Activated T-cell treated with anti-CD3 and anti-CD28 coated beads, Interleukin-2, amount 50 U/mL, for 72 hours (primary cell): ENCODE results near the gene FXYD5. TPM values are rescaled to one million over a fixed set of nuclear protein-coding genes. Genes with fewer than 3 reads are reported as not detected.
"Not testable (repeated sequence)": the region's sequence is repeated elsewhere in the genome, so short reads cannot be mapped to it uniquely, and the experiment has no call there.

Experiments used
- ATAC-seq, 2 donors: fragments of 150-1000 bp; cut with Tn5 transposase; replicated peaks in 1 of 2; 2 replicates each; pipeline ENCODE4 v1.10.0; 2021; ENCODE audit warnings: moderate library complexity in 2 of 2, mild to moderate bottlenecking in 1 of 2
- DNase-seq, 2 donors: peaks; one replicate each; pipeline ENCODE4 v3.0.0; 2021 to 2022; ENCODE audit warnings: mixed read lengths in 1 of 2
- H3K27ac Mint-ChIP-seq: one replicate; pipeline ENCODE4 v1.8.0; 2022; ENCODE audit warnings: mild to moderate bottlenecking, moderate library complexity, mixed read lengths
- H3K27me3 Mint-ChIP-seq: one replicate; pipeline ENCODE4 v1.8.0; 2022; ENCODE audit warnings: low read depth, mixed read lengths
- H3K36me3 Mint-ChIP-seq, 2 donors: one replicate each; pipeline ENCODE4 v1.8.0; 2022; ENCODE audit warnings: mixed read lengths in 2 of 2, mild to moderate bottlenecking in 1 of 2; ENCODE audit not compliant: insufficient read depth in 2 of 2
- H3K4me1 Mint-ChIP-seq: one replicate; pipeline ENCODE4 v1.8.0; 2022; ENCODE audit warnings: low read depth, mixed read lengths
- H3K4me3 Mint-ChIP-seq, 2 donors: one replicate each; pipeline ENCODE4 v1.8.0; 2022; ENCODE audit warnings: mild to moderate bottlenecking in 2 of 2, mixed read lengths in 2 of 2, moderate library complexity in 2 of 2
- H3K9me3 Mint-ChIP-seq, 2 donors: one replicate each; pipeline ENCODE4 v1.8.0; 2022; ENCODE audit warnings: mixed read lengths in 2 of 2
- total RNA-seq, 2 donors: library from RNA; stranded (reverse); gene quantifications; one replicate each; pipeline ENCODE4 v1.2.3, GENCODE V29; 2022

Gene FXYD5
- total RNA-seq, 2 donors from 2014 or later: 331 to 342 TPM

DNA sequence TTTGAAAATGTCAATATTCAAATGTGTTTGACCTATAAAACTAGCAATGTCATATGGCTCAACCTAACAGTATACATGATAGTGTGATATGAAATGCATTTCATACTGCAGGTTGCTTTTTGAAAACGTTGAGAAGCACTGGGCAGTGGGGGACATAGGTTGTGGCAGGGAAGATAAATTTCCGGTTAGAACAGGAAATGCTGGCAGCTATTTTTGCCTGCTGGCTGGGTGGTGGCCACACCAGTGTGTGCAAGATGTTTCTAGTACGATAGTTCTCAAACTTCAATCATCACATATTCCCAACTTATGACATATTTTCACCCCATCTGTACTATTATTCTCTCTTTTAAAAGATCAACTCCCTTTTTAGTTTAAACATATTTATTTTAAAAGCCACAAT lies 17.2 kb downstream of the FXYD5 start:
- peaks cover 12 to 24% of the 10 kb centered on the region in 2 donors for H3K36me3 Mint-ChIP-seq
- peak overlapping the region; percentile 70 for H3K27ac Mint-ChIP-seq
- peaks cover 0 to 3% of the 10 kb centered on the region in 2 donors for H3K9me3 Mint-ChIP-seq
- H3K27me3 Mint-ChIP-seq: no peaks in the 10 kb centered on the region
- DNase-seq: no peak
- peaks cover 29% of the 10 kb centered on the region for H3K4me1 Mint-ChIP-seq
- H3K4me3 Mint-ChIP-seq: no peak overlapping the region
- no peak for ATAC-seq

- H3K36me3 Mint-ChIP-seq: peaks cover 4 to 18% of the 10 kb centered on the region in 2 donors
- no peaks in the 10 kb centered on the region for H3K27me3 Mint-ChIP-seq
- DNase-seq (no peak), ATAC-seq (no peak)
- peaks cover 6 to 7% of the 10 kb centered on the region in 2 donors for H3K9me3 Mint-ChIP-seq
- H3K27ac Mint-ChIP-seq: peak overlapping the region; percentile 62
- no peak overlapping the region for H3K4me3 Mint-ChIP-seq
- peaks cover 25% of the 10 kb centered on the region for H3K4me1 Mint-ChIP-seq
These were observed 19.7 kb downstream of the FXYD5 start for GRCh38 chr19:35174226-35174625.

DNA sequence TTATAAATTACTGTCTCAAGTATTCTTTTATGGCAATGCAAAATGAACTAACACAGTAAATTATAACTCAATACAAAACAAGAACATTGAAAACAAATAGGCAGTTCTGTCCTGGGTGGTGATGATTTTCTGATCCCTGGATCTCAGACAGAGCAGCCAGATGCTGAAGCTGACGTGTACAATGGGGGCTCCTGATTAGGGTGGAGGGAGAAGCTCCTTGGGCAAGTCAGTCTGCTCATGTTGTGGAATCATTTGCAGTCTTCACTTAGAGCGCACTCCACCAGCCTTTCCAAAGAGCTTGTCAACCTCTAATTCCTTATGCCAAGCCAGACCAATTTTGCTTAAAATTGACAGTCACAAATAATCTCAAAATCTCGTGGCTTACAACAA lies 21.6 kb downstream of the FXYD5 start:
- Mint-ChIP-seq H3K36me3 (peaks cover 1 to 12% of the 10 kb centered on the region in 2 donors), H3K9me3 (peaks cover 6 to 7% of the 10 kb centered on the region in 2 donors), H3K27ac (no peak overlapping the region), H3K4me3 (no peak overlapping the region), H3K4me1 (peaks cover 32% of the 10 kb centered on the region), H3K27me3 (no peaks in the 10 kb centered on the region)
- ATAC-seq (peak in 1 of 2 donors; percentile 15), DNase-seq (no peak)

- peaks cover 32% of the 10 kb centered on the region for H3K4me1 Mint-ChIP-seq
- ATAC-seq: no peak
- peaks cover 6 to 7% of the 10 kb centered on the region in 2 donors for H3K9me3 Mint-ChIP-seq
- DNase-seq: no peak
- H3K4me3 Mint-ChIP-seq: no peak overlapping the region
- no peaks in the 10 kb centered on the region for H3K27me3 Mint-ChIP-seq
- H3K27ac Mint-ChIP-seq: no peak overlapping the region
- H3K36me3 Mint-ChIP-seq: peaks cover 0 to 10% of the 10 kb centered on the region in 2 donors
These were observed 23.1 kb downstream of the FXYD5 start for GRCh38 chr19:35177377-35178274.

DNA sequence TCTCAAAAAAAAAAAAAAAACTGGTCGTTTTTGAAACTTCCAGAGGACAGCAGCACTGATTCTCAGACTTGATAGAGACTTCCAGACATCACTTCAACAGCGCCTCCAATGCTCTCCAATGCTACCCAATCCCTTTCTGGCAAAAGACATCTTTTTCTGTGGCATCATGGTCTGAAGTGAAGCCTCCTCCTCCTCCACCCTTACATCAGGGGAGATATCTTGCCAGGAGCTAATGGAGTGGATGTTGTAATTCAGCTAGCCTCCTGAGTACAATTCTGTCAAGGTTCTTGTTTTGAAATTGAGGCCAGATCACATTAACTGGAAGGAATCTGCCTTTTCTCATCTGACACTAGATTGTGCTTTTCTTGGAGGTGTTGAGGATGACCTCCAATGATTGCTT lies 24.2 kb downstream of the FXYD5 start:
- no peak overlapping the region for H3K27ac Mint-ChIP-seq
- peaks cover 32% of the 10 kb centered on the region for H3K4me1 Mint-ChIP-seq
- no peaks in the 10 kb centered on the region for H3K27me3 Mint-ChIP-seq
- H3K9me3 Mint-ChIP-seq: peaks cover 6 to 7% of the 10 kb centered on the region in 2 donors
- ATAC-seq (no peak), DNase-seq (no peak)
- H3K4me3 Mint-ChIP-seq: no peak overlapping the region
- H3K36me3 Mint-ChIP-seq: peaks cover 0 to 10% of the 10 kb centered on the region in 2 donors

DNA sequence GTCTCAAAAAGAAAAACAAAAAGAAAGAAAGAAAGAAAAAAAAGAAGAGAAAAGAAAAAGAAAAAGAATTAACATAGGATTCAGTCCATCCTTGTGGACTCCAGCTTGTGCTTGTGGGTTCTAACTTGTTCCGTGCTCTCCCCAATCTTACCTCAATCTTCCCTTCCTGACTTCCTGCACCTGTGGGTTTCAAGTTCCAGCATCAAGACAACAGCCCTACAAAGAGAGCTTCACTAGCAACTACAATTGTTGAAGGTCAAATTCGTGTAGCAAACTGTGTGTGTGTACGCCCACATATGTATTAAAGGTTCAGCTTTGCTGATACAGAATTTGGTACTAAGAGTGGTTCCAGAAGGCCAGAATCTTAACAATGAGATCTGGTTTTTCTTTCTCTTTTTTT lies 25.3 kb downstream of the FXYD5 start:
- ATAC-seq: no peak
- H3K27ac Mint-ChIP-seq: no peak overlapping the region
- no peak for DNase-seq
- peaks cover 0 to 8% of the 10 kb centered on the region in 2 donors for H3K36me3 Mint-ChIP-seq
- H3K4me1 Mint-ChIP-seq: peaks cover 32% of the 10 kb centered on the region
- H3K27me3 Mint-ChIP-seq: no peaks in the 10 kb centered on the region
- H3K4me3 Mint-ChIP-seq: no peak overlapping the region
- H3K9me3 Mint-ChIP-seq: peaks cover 6 to 7% of the 10 kb centered on the region in 2 donors

DNA sequence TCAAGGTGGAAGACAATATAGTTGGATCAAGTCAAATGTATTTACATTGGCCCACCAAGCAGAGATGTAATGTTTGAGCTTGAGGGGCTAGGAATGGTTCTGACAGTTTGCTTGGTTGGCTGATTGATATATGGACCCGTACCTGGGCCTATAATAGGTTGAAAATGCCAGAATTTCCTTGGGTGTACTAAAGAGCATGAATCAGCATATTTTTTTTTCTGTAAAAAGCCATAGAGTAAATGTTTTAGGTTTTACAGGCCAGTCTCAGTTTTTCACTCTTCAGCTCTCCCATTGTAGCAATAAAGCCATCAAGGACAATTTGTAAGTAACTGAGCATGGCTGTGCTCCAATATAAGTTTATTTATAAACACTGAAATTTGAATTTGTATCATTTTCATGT lies 26.9 kb downstream of the FXYD5 start:
- Mint-ChIP-seq H3K4me1 (peaks cover 34% of the 10 kb centered on the region), H3K27me3 (no peaks in the 10 kb centered on the region), H3K9me3 (peaks cover 6 to 7% of the 10 kb centered on the region in 2 donors), H3K27ac (no peak overlapping the region), H3K36me3 (peaks cover 0 to 8% of the 10 kb centered on the region in 2 donors), H3K4me3 (no peak overlapping the region)
- DNase-seq (no peak), ATAC-seq (no peak)

DNA sequence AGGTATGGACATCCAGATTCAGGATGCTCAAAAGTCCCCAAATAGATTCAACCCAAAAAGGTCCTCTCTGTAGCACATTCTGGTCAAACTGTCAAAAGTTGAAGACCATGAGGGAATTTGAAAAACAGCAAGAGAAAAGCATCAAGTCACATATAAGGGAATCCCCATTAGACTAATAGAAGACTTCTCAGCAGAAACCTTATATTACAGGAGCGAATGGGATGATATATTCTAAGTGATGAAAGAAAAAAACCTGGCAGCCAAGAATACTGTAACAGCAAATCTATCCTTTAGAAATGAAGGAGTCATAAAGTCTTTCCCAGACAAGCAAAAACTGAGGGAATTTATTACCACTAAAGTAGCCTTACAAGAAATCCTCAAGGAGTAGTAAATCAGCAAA lies 29.7 kb downstream of the FXYD5 start:
- peaks cover 19% of the 10 kb centered on the region for H3K4me1 Mint-ChIP-seq
- no peaks in the 10 kb centered on the region for H3K27me3 Mint-ChIP-seq
- no peaks in the 10 kb centered on the region for H3K9me3 Mint-ChIP-seq
- H3K4me3 Mint-ChIP-seq: no peak overlapping the region
- H3K27ac Mint-ChIP-seq: no peak overlapping the region
- DNase-seq (no peak), ATAC-seq (no peak)
- H3K36me3 Mint-ChIP-seq: no peaks in the 10 kb centered on the region

DNA sequence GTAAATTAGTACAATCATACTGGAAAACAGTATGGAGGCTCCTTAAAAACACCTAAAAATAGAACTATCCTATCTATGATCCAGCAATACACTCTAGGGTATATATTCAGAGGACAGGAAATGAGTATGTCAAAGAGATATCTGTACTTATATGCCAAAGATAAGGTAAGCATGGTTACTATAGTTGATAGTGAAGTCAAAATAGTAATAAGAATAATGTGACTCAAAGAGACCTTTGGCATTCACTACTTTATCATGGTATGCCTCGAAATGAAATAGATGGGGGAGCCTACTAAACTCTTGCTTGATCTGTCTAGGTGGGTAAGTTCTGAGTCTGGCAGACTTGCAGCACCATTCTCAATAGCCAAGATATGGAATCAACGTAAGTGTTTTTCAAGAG lies 30.3 kb downstream of the FXYD5 start:
- H3K27ac Mint-ChIP-seq: no peak overlapping the region
- no peaks in the 10 kb centered on the region for H3K36me3 Mint-ChIP-seq
- ATAC-seq (peak; percentile 72 to 76), DNase-seq (no peak)
- peaks cover 0 to 2% of the 10 kb centered on the region in 2 donors for H3K9me3 Mint-ChIP-seq
- H3K27me3 Mint-ChIP-seq: no peaks in the 10 kb centered on the region
- peaks cover 13% of the 10 kb centered on the region for H3K4me1 Mint-ChIP-seq
- no peak overlapping the region for H3K4me3 Mint-ChIP-seq

DNA sequence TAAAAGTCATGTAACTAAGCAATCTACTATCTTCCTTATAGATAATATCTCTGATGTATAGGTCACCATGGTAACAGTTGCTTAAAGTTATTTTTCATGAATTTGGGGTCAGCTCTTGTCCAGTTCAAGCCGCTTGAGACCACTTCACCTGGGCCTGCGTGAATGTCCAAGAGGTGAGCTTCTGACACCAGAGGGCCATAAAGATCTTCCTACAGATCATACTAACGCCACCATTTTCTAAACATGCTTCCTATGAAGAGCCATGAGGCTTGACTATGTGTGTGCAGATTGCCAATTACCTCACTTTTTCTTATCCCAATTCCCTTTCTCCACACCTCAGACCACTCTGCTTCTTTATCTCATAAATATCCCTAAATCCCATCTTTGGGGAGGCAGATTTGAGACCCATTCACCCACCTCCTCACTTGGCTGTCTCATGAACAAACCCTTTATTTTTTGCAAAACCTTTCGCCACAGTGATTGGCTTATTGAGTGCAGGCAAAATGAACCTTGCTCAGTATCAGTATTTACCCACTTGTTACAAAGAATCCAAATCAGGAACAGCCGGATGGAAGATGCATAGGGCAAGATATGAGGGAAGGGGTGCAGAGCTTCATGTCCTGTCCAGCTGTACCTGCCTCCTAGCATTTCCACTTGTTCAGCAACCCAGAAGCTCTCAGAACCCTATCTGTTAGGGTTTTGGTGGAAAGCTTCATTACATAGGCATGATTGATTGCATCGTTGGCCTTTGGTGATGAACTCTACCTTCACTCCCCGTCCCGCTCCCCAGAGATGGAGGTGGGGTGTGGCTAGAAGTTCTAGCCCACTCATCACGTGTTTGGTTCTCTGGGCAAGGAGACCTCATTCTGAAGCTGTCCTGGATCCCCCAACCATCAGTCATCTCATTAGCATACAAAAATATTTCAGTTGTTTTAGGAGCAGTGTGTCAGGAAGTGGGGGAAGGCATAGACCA lies 39.8 kb downstream of the FXYD5 start:
- no peak for ATAC-seq
- DNase-seq: no peak
- Mint-ChIP-seq H3K9me3 (peaks cover 0 to 4% of the 10 kb centered on the region in 2 donors), H3K4me1 (peaks cover 7% of the 10 kb centered on the region), H3K27me3 (no peaks in the 10 kb centered on the region), H3K36me3 (peaks cover 5 to 7% of the 10 kb centered on the region in 2 donors), H3K4me3 (no peak overlapping the region), H3K27ac (no peak overlapping the region)

GRCh38 chr19:35195830-35196229 lies 41.3 kb downstream of the FXYD5 start:
- Mint-ChIP-seq H3K27ac (no peak overlapping the region), H3K4me3 (no peak overlapping the region), H3K27me3 (no peaks in the 10 kb centered on the region), H3K36me3 (peaks cover 5 to 7% of the 10 kb centered on the region in 2 donors), H3K4me1 (peaks cover 11% of the 10 kb centered on the region), H3K9me3 (peaks cover 0 to 1% of the 10 kb centered on the region in 2 donors)
- ATAC-seq (no peak), DNase-seq (no peak)

GRCh38 chr19:35196861-35197260 lies 42.3 kb downstream of the FXYD5 start:
- H3K36me3 Mint-ChIP-seq, H3K27me3 Mint-ChIP-seq, H3K27ac Mint-ChIP-seq, H3K4me3 Mint-ChIP-seq, H3K9me3 Mint-ChIP-seq, ATAC-seq, DNase-seq: not testable (repeated sequence)
- peaks cover 20% of the 10 kb centered on the region for H3K4me1 Mint-ChIP-seq

DNA sequence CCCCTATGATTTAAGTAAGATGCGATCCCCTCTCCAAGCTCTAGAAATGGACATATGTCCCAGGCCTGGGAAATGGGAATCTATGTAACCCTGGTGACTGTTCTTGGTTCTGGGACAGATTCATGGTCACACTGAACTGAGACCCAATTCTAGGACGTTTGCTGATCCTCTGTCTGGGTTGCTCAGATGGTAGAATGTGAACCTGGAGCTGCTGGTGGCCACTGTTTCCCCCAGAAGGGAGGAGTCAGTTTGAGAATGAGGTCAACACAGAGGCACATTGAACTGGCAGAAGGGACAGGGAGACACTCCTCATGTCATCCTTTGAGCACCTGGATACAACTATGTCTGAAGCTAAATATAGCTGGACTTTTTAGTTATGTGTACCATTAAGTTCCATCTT lies 44.9 kb downstream of the FXYD5 start:
- H3K27ac Mint-ChIP-seq: no peak overlapping the region
- DNase-seq: no peak
- no peak overlapping the region for H3K4me3 Mint-ChIP-seq
- no peaks in the 10 kb centered on the region for H3K27me3 Mint-ChIP-seq
- peaks cover 0 to 1% of the 10 kb centered on the region in 2 donors for H3K36me3 Mint-ChIP-seq
- ATAC-seq: no peak
- H3K9me3 Mint-ChIP-seq: no peaks in the 10 kb centered on the region
- H3K4me1 Mint-ChIP-seq: peaks cover 46% of the 10 kb centered on the region
